Caco-2 (cell line): ENCODE measurements around the gene PLCB4. TPM values are rescaled to one million over a fixed set of nuclear protein-coding genes. Genes with fewer than 3 reads are reported as not detected.

ENCODE experiments used
- BruUV-seq: library from RNA; stranded (reverse); fragments of 400-500 nt; replicated peaks from 2 replicates; lab custom pipeline; 2021; lab: Mats Ljungman, UMichigan
- CTCF ChIA-PET: fragments of 300-600 bp; sonication (Branson Sonifier 250); formaldehyde crosslinking; loops from one replicate; lab custom pipeline; 2022; ENCODE audit warnings: antibody characterized with exemption; lab: Charles Lee
- POLR2A ChIA-PET: fragments of 300-600 bp; sonication (Branson Sonifier 250); formaldehyde crosslinking; loops from one replicate; lab custom pipeline; 2022; ENCODE audit warnings: antibody characterized with exemption; lab: Charles Lee
- DNase-seq, 2 experiments: peaks; one replicate each; pipeline versions ENCODE4 v3.0.0 to v3.0.0-alpha.2; 2020 to 2022
- H3K27me3 ChIP-seq: replicated peaks from 2 replicates; pipeline ENCODE4 v1.6.0; 2011; ENCODE audit warnings: low read length; ENCODE audit not compliant: control insufficient read depth, insufficient read depth
- H3K36me3 ChIP-seq: 2 replicates; pipeline ENCODE4 v1.5.1; 2011; ENCODE audit warnings: low read length; ENCODE audit not compliant: control insufficient read depth, insufficient read depth
- H3K4me1 ChIP-seq: fragments of 250-450 bp; sonication (Bioruptor Pico); 2 replicates; pipeline ENCODE4 v1.5.1; 2020; ENCODE audit warnings: mild to moderate bottlenecking
- H3K4me3 ChIP-seq: 2 replicates; pipeline ENCODE4 v1.5.1; 2011; ENCODE audit warnings: low read depth, mild to moderate bottlenecking, control low read depth, low read length
- H3K9me3 ChIP-seq: fragments of 250-450 bp; sonication (Bioruptor Pico); 2 replicates; pipeline ENCODE4 v1.5.1; 2020; ENCODE audit warnings: mild to moderate bottlenecking, moderate library complexity
- H3K27ac Mint-ChIP-seq: one replicate; pipeline ENCODE4 v1.8.0; 2022; ENCODE audit warnings: mixed read lengths; ENCODE audit not compliant: unreplicated experiment
- H3K27me3 Mint-ChIP-seq: one replicate; pipeline ENCODE4 v1.8.0; 2022; ENCODE audit warnings: mixed read lengths; ENCODE audit not compliant: insufficient read depth, unreplicated experiment
- H3K36me3 Mint-ChIP-seq: one replicate; pipeline ENCODE4 v1.8.0; 2022; ENCODE audit warnings: mild to moderate bottlenecking, mixed read lengths; ENCODE audit not compliant: insufficient read depth, unreplicated experiment
- H3K4me1 Mint-ChIP-seq: one replicate; pipeline ENCODE4 v1.8.0; 2022; ENCODE audit warnings: low read depth, mixed read lengths; ENCODE audit not compliant: unreplicated experiment
- H3K4me3 Mint-ChIP-seq: one replicate; pipeline ENCODE4 v1.8.0; 2022; ENCODE audit warnings: mild to moderate bottlenecking, moderate library complexity, mixed read lengths; ENCODE audit not compliant: unreplicated experiment
- H3K9me3 Mint-ChIP-seq: one replicate; pipeline ENCODE4 v1.8.0; 2022; ENCODE audit warnings: mixed read lengths; ENCODE audit not compliant: unreplicated experiment
- CTCF ChIP-seq, 2 experiments: fragments of 200-600 bp in 1 of 2; IDR thresholded peaks; 1 replicate in 1 of 2; 2 replicates in 1 of 2; pipeline versions ENCODE4 v1.5.1 to v1.8.0; 2011 to 2022; ENCODE audit warnings: antibody characterized with exemption in 1 of 2, control low read depth in 1 of 2, inconsistent platforms in 1 of 2, low read depth in 1 of 2, low read length in 1 of 2, mild to moderate bottlenecking in 1 of 2, moderate library complexity in 1 of 2; ENCODE audit not compliant: insufficient read depth in 1 of 2, severe bottlenecking in 1 of 2, unreplicated experiment in 1 of 2
- intact Hi-C: fragments of 100-400 bp; cut with micrococcal nuclease; formaldehyde crosslinking; loops from one replicate; pipeline ENCODE4 v1.10.0; 2022; ENCODE audit not compliant: unreplicated experiment
- total RNA-seq: library from RNA; stranded (reverse); gene quantifications from 2 replicates; pipeline ENCODE4 v1.2.3, GENCODE V29; 2022

PLCB4 gene
- total RNA-seq, 1 experiment from 2014 or later = 3.0 TPM

GRCh38 chr20:9332791-9333479 lies 264.0 kb downstream of the PLCB4 start:
- H3K4me3 ChIP-seq = no peak overlapping the region
- Mint-ChIP-seq H3K27me3 (no peaks in the 10 kb centered on the region), H3K4me3 (no peak overlapping the region), H3K4me1 (peaks cover 5% of the 10 kb centered on the region), H3K9me3 (no peaks in the 10 kb centered on the region), H3K27ac (no peak overlapping the region), H3K36me3 (no peaks in the 10 kb centered on the region)
- DNase-seq = no peak
- no peaks in the 10 kb centered on the region for H3K36me3 ChIP-seq
- no peaks in the 10 kb centered on the region for H3K9me3 ChIP-seq
- intact Hi-C loops = no loop called here
- no peak for TF ChIP-seq CTCF (IDR thresholded peaks at IDR 0.05; ENCODE audit: insufficient read depth in 1 of 2, low read depth in 1 of 2, low read length in 1 of 2, severe bottlenecking in 1 of 2, unreplicated experiment in 1 of 2)
- BruUV-seq = no TSS peak
- CTCF ChIA-PET = no interaction called here
- POLR2A ChIA-PET = no interaction called here
- H3K27me3 ChIP-seq = no peaks in the 10 kb centered on the region
- peaks cover 53% of the 10 kb centered on the region for H3K4me1 ChIP-seq

GRCh38 chr20:9334866-9335265 lies 266.0 kb downstream of the PLCB4 start:
- Mint-ChIP-seq H3K27me3 (no peaks in the 10 kb centered on the region), H3K4me3 (no peak overlapping the region), H3K36me3 (no peaks in the 10 kb centered on the region), H3K4me1 (peaks cover 4% of the 10 kb centered on the region), H3K9me3 (no peaks in the 10 kb centered on the region), H3K27ac (no peak overlapping the region)
- Histone ChIP-seq H3K27me3 (no peaks in the 10 kb centered on the region), H3K36me3 (no peaks in the 10 kb centered on the region), H3K9me3 (no peaks in the 10 kb centered on the region), H3K4me3 (no peak overlapping the region), H3K4me1 (peaks cover 35% of the 10 kb centered on the region)
- no TSS peak for BruUV-seq
- TF ChIP-seq CTCF (IDR thresholded peaks at IDR 0.05; ENCODE audit: insufficient read depth in 1 of 2, low read depth in 1 of 2, low read length in 1 of 2, severe bottlenecking in 1 of 2, unreplicated experiment in 1 of 2) = no peak
- DNase-seq = no peak
- intact Hi-C loops = no loop called here
- ChIA-PET CTCF (no interaction called here), POLR2A (no interaction called here)

- ChIA-PET POLR2A (no interaction called here), CTCF (no interaction called here)
- Histone ChIP-seq H3K4me3 (no peak overlapping the region), H3K36me3 (no peaks in the 10 kb centered on the region), H3K9me3 (no peaks in the 10 kb centered on the region), H3K27me3 (no peaks in the 10 kb centered on the region), H3K4me1 (peaks cover 3% of the 10 kb centered on the region)
- no peak for TF ChIP-seq CTCF (IDR thresholded peaks at IDR 0.05; ENCODE audit: insufficient read depth in 1 of 2, low read depth in 1 of 2, low read length in 1 of 2, severe bottlenecking in 1 of 2, unreplicated experiment in 1 of 2)
- H3K27ac Mint-ChIP-seq = no peak overlapping the region
- intact Hi-C loops = no loop called here
- no peaks in the 10 kb centered on the region for H3K27me3 Mint-ChIP-seq
- H3K9me3 Mint-ChIP-seq = no peaks in the 10 kb centered on the region
- no peak for DNase-seq
- no peak overlapping the region for H3K4me3 Mint-ChIP-seq
- no peaks in the 10 kb centered on the region for H3K4me1 Mint-ChIP-seq
- no TSS peak for BruUV-seq
- H3K36me3 Mint-ChIP-seq = no peaks in the 10 kb centered on the region
Observed at GRCh38 chr20:9338101-9338500, 269.2 kb downstream of the PLCB4 start.
